AG10803 (cell line): ENCODE data around the gene FYB1.

Source experiments
- DNase-seq: peaks from one replicate; pipeline ENCODE4 v3.0.0; 2010; ENCODE audit warnings: low read depth
- H3K4me3 ChIP-seq: 2 replicates; pipeline ENCODE4 v1.5.1; 2011; ENCODE audit warnings: mild to moderate bottlenecking, low read length, control low read depth
- TF ChIP-seq, protein P1 (sequence below): conservative IDR thresholded peaks from 2 replicates; pipeline ENCODE4 v1.5.1; 2011; ENCODE audit warnings: mild to moderate bottlenecking, low read length, control low read depth, inconsistent platforms

Gene FYB1

GRCh38 chr5:39131210-39132127 is 87.9 kb downstream of the FYB1 start:
- H3K4me3 ChIP-seq = no peak overlapping the region
- DNase-seq = no peak
- TF ChIP-seq, protein P1, sequence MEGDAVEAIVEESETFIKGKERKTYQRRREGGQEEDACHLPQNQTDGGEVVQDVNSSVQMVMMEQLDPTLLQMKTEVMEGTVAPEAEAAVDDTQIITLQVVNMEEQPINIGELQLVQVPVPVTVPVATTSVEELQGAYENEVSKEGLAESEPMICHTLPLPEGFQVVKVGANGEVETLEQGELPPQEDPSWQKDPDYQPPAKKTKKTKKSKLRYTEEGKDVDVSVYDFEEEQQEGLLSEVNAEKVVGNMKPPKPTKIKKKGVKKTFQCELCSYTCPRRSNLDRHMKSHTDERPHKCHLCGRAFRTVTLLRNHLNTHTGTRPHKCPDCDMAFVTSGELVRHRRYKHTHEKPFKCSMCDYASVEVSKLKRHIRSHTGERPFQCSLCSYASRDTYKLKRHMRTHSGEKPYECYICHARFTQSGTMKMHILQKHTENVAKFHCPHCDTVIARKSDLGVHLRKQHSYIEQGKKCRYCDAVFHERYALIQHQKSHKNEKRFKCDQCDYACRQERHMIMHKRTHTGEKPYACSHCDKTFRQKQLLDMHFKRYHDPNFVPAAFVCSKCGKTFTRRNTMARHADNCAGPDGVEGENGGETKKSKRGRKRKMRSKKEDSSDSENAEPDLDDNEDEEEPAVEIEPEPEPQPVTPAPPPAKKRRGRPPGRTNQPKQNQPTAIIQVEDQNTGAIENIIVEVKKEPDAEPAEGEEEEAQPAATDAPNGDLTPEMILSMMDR = no peak

- no peak for DNase-seq
- TF ChIP-seq, protein P1 = no peak
- H3K4me3 ChIP-seq = no peak overlapping the region
Observed at GRCh38 chr5:39130716-39131115, 88.6 kb downstream of the FYB1 start.

- H3K4me3 ChIP-seq = no peak overlapping the region
- TF ChIP-seq, protein P1 = no peak
- no peak for DNase-seq
Observed at GRCh38 chr5:39121922-39122321, 97.4 kb downstream of the FYB1 start.

DNA sequence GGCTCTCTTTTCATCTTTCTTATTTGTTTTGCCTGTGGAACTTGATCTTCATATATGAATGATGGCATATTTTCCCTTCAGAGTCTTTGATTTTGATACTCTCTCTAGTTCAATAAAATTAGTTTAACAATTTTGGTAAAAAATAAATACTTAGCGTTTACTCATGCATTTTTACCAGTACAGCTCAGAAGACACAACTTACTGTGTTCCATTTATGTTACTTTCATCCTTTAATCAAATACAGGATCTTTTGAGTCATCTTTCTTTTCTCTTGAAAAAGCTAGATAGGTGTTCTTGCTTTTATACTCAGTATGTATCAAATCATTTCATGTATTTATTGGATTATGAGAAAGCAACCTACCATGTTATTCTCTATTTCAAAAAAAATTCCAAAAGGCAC is 98.0 kb downstream of the FYB1 start:
- DNase-seq = no peak
- TF ChIP-seq, protein P1 = no peak
- H3K4me3 ChIP-seq = no peak overlapping the region

DNA sequence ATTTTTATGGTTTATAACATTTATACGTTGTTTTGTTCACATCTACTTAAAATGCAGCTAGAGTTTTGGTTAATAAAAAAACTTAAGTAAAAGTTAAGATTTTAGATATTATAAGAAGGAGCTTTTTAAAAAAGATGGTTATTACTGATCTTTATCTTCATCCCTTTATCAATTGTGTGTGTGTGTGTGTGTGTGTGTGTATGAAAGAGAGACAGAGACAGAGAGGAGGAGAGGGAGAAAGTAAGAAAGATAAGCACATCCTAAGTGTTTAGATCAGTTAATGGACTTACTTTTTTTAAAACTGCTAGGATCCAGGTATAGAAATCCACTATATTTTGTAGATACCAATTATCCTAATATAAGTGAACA is 99.3 kb downstream of the FYB1 start:
- TF ChIP-seq, protein P1 = no peak
- H3K4me3 ChIP-seq = no peak overlapping the region
- DNase-seq = no peak

DNA sequence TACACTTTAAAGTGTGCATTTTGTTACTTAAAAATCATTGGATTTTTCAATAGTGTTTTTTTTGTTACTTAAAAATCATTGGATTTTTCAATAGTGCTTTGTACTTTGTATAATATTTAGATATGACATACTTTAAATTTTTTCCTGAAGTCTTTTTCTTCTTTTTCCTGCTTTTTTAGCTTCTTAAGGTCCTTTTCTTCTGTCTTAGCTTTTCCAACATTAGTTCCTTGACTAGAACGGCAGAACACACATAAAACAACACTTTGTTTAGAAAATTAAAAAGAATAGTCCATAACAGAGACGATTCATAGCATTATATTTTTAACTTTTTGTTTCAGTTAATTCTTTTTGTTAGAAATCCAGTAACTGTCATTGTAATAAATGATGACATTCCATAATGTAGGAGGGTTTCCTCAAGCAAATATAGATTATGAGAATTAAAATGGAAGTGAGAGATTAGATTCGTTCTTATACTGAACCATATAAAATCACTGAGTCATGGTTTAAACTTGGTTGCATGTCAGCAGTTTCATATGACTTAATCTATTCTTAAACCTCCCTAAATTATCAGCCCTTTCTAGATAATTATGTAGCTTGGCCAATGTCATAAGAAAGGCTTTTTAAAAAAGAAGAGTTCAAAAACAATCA is 99.8 kb downstream of the FYB1 start:
- no peak for DNase-seq
- TF ChIP-seq, protein P1 = no peak
- H3K4me3 ChIP-seq = no peak overlapping the region

GRCh38 chr5:39118638-39119037 is 100.7 kb downstream of the FYB1 start:
- no peak for DNase-seq
- TF ChIP-seq, protein P1 = no peak
- H3K4me3 ChIP-seq = no peak overlapping the region
